Upper lobe of left lung (tissue), 4 donors: ENCODE measurements around the gene AADACL2.

ENCODE experiments used
- EP300 ChIP-seq, 4 donors: sonication (generic); formaldehyde crosslinking; IDR thresholded peaks; one replicate each; pipeline ENCODE4 v1.5.1; 2017; ENCODE audit warnings: antibody characterized with exemption in 4 of 4, control low read depth in 2 of 4
- POLR2A ChIP-seq, 4 donors: fragments of 450-650 bp; IDR thresholded peaks; one replicate each; pipeline ENCODE4 v1.5.1; 2016 to 2017; ENCODE audit warnings: antibody characterized with exemption in 4 of 4, mild to moderate bottlenecking in 2 of 4
- POLR2AphosphoS5 ChIP-seq, 2 donors: sonication (generic); formaldehyde crosslinking; IDR thresholded peaks; one replicate each; pipeline ENCODE4 v1.5.1; 2017; ENCODE audit warnings: antibody characterized with exemption in 2 of 2
- TF ChIP-seq, protein P1 (sequence below), 6 experiments: fragments of 450-650 bp in 4 of 6; fragments of 200-600 bp in 2 of 6; sonication (generic) in 2 of 6; IDR thresholded peaks; one replicate each; pipeline ENCODE4 v1.5.1; 2016 to 2019; ENCODE audit warnings: antibody characterized with exemption in 6 of 6

GRCh38 chr3:151788401-151788800 lies 54.7 kb downstream of the AADACL2 start:
- no peak for TF ChIP-seq POLR2A (IDR thresholded peaks at IDR 0.05)
- TF ChIP-seq, protein P1, sequence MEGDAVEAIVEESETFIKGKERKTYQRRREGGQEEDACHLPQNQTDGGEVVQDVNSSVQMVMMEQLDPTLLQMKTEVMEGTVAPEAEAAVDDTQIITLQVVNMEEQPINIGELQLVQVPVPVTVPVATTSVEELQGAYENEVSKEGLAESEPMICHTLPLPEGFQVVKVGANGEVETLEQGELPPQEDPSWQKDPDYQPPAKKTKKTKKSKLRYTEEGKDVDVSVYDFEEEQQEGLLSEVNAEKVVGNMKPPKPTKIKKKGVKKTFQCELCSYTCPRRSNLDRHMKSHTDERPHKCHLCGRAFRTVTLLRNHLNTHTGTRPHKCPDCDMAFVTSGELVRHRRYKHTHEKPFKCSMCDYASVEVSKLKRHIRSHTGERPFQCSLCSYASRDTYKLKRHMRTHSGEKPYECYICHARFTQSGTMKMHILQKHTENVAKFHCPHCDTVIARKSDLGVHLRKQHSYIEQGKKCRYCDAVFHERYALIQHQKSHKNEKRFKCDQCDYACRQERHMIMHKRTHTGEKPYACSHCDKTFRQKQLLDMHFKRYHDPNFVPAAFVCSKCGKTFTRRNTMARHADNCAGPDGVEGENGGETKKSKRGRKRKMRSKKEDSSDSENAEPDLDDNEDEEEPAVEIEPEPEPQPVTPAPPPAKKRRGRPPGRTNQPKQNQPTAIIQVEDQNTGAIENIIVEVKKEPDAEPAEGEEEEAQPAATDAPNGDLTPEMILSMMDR (IDR thresholded peaks at IDR 0.05): no peak
- TF ChIP-seq EP300 (IDR thresholded peaks at IDR 0.05): no peak
- no peak for TF ChIP-seq POLR2AphosphoS5 (IDR thresholded peaks at IDR 0.05)
